GM10847 (cell line): ENCODE results near the gene BAIAP2.

ENCODE experiments used
- POLR2A ChIP-seq: IDR thresholded peaks from 2 replicates; pipeline ENCODE4 v1.6.1; 2011; ENCODE audit not compliant: insufficient read length; ENCODE audit errors: extremely low read depth

The BAIAP2 gene

DNA sequence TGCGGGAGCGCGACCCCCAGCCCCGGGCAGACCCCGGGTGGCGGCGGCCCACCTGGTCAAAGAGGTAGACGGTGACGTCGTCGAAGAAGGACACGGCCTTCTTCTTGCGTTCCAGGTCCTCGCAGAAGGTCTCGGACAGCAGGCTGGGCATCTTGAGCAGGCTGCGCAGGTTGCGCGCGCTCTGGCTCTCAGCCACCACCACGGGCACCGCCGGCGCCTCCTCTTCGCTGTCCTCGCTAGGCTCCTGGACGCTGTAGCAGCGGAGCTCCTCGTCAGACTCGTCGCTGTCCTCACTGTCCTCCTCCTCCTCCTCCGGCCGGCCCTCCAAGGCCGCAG, 85.2 kb downstream of the BAIAP2 start:
- TF ChIP-seq POLR2A = no peak

DNA sequence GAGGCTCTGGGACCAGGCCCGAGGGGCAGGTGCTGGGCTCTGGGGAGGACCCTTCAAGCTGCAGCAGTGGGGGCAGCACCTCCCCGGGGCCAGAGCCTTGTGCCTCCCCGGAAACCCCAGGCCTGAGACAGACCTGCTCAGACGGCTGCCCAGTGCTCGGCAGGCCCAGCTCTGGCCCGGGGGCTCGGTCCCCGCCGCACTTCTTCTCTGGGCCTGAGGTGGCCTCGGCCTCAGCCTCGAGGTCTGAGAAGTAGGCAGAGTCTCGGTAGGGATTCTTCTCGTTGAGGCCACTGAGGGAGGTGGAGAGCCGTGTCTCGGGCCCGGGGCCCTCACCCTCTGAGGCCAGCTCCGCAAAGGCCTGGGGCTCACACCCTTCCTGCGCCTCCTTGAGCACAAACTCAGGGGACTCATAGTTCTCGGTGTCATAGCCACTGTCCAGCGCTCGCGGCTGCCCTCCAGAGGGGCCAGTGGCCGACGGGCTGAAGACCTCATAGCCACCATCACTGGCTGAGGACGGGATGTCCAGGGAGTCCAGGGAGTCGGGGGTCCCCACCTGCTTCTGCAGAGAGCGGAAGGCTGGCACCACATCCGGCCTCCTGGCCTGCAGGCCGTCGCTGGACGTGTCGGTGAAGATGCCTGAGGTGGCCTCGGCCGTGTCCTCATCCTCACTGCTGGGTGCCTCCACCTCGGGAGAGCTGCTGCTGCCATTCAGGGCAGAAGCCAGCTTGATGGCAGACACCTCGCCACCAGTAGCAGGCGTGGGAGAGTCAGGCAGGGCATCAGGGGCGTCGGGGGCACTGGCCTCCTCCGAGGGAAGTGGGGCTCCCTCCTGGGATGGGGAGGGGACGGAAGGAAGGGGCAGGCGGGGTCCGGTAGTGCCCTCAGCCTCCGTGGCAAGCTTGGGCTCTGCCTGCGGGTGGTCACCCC, 86.0 kb downstream of the BAIAP2 start:
- no peak for TF ChIP-seq POLR2A

DNA sequence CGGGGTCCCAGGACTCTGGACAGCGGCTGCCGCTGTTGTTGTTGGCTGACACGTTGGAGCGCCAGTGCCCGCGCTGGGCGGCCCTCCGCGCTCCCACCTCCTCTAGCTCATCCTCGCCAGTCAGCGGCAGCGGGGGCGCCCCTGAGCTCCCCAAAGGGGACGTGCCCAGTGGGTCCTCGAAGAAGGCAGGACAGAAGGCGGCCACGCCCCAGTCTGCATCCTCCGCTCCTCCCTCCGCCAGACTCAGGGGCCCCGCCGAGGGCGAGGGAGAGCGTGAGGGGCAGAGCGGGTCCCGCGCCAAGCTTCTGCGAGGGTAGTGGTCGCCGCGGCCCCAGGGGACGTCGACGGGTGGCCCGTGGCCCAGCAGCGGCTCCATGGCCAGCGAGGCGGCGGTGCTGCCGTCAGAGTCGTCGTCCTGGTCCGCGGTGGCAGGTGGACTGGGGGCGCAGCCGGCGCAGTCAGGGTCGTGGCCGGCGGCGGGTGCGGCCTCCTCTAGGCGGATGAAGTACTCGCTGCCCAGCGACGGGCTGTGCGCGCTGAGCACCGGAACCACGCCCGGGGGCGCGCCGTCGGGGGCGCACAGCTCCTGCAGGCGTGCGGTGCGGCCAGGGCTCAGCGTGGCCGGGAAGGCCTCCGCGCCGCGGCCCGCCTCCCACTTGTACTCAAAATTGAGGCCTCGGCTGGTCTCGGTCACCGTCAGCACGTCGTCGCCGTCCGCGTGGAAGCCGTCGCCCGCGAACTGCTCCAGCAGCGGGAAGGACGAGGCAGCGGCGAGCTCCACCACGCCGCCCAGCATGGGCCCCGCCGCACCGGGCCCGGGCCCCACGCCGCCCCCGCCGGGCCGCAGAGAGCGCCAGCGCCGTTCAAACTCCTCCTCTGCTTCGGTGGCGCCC, 87.1 kb downstream of the BAIAP2 start:
- no peak for TF ChIP-seq POLR2A

DNA sequence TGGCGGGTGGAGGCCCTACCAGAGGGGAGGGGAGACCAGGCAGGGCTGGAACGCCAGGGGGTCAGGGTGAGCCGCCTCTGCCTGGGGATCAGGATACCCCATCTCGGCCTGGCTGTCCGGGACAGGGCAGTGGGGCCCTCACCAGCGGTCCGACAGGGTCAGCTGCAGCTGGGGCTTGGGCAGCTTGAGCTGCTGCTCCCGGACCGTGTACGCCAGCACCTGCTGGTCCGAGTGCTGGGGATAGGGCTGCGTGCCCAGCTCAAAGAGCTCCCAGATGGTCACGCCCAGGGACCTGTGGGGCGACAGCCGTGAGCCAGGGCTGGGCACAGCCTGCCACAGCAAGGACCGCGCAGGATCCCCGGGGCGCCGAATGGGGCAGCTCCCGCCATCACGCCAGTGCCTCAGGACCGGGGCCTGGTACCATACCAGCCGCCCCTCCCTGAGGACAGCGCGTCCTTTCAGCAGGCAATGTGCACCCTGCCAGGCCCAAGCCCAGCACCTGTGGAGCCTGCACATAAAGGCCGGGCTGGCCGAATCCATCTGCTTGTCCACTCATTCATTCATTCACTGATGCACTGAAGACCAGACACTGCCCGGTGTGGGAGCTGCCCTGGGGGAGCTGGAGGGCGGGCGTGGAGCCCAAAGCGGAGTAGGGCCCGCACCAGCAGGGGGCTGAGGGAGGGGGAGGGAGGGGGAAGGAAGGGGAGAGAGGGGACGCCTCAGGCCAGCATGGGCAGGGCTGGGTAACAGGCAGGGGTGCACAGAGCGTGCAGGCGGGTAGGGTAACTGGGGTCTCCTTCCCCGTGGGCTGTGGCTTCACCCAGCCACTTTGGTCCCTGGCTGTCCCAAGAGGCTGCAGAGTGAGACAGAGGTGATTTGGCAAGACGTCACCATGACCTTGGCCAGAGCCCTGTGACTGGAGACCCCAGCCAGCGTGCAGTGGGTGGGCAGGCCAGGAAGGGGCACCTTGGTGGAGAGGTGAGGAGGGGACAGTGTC, 88.4 kb downstream of the BAIAP2 start:
- TF ChIP-seq POLR2A = no peak

DNA sequence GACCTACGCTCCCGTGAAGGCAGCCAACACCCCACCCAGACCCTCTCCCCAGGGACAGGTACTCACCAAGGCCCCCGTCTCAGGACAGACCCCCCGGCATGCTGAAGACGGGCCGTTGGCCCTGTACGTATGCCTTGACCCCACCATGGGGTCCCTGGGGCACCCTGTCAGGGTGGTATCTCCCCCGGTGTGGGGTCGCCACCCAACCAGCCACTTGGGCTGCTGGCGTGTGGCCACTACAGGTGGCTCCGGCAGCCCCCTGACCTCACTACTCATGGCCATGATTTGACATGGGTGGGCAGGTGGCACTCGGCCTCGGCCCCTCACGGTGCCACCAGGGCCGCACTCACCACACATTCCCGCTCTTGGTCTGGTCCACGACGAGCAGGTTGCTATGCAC, 89.4 kb downstream of the BAIAP2 start:
- no peak for TF ChIP-seq POLR2A

DNA sequence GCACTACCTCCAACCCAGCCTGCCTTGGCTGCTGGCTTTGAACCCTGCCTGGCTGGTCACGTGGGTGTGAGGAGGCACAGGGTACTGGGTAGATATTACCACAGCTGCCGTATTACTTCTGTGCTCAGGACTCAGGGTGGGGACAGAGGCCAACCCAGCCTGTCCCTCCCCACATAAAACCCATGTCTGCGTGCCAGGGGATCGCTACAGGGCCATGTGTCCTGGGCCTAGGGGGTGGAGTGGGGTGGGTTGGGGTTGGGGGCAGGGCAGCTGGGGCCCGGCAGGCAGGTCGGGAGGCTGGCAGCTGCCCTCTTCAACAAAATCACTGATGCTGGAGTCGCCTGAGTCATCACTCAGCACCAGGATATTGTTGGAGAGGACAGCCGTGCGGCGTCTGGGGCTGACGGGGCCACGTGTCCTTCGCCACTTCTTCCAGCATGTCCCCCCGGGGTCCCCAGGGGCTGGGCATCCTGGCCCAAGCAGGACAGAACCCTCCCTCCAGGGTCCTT, 90.7 kb downstream of the BAIAP2 start:
- TF ChIP-seq POLR2A = no peak

DNA sequence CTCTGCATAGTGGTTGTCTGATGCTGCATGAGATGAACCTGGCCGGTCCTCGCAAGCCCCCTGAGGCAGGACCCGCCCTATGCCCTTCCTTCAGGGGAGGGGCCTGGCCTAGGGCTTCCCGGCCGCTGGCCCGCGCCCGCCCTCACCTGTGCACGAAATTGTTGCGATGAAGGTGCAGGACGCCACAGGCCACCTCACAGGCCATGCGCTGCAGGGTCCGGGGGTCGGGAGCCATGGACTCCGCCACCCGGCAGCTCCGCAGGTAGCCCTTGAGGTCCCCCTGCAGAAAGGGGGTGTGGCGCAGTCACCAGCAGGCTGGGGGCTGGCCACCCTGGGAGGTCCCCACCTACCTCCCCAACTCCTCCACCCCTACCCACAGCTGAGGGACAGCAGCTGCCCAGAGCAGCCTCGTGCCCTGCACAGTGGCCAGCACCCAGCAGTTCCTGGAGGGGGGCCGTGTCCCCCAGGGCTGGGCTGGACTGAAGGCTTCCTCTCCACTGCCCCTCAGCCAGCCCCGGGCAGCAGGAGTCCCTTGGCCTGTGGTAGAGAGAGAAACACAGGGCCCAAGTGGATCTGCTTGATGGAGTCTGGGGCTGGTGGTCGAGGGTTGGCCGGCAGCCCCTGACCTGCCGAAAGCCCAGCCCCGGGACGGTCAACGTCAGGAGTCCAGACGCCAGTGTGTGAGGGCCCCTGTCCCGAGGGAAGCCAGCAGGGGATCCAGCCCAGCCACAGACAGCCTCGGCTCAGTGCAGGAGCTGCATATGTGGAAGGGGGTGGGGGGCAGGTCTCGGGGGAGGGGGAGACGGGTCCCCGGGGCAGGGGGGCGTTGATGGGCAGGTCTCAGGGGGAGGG, 91.6 kb downstream of the BAIAP2 start:
- TF ChIP-seq POLR2A = no peak

DNA sequence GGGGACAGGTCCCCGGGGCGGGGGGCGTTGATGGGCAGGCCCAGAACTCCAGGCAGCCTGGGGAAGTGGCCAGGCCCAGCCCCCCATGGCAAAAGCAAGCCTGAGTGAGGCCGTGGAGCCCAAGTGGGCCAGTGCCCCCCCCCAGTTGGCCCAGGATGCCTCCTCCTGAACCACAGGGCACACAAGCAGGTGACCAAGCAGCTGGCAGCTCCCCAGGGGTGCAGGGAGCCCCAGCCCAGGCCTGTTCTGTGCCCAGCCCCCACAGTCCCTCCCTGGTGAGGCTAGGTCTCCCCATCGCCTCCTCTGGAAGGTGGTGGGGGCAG, 92.1 kb downstream of the BAIAP2 start:
- TF ChIP-seq POLR2A = no peak

DNA sequence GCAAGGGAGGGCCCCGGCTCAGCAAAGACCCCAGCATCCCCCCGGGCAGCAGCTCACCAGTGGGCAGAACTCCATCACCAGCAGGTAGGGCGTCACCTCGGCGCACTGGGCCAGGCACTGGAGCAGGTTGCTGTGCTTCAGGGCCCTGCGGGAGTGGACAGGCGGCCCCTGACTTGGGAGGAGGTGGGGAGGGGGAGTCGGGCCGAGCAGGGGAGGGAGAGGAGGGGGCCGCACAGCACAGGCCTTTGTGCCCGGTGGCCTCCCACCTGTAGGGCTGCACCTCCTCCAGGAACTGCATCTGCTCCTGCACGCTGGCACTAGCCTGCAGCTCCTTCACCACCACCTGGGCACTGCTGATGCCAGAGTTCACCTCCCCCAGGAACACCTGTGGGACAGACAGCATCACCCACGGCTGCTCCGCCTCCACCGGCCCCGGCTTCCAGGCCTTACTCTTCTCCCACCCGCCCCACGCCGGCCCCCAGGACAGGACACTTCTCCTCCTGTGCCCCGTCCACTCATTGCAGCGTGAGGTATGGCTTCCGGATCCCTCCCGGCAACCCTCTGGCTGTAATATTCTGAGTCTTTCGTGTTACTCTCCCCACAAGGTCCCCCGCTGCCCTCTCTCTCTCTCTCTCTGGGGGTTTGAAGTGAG, 92.7 kb downstream of the BAIAP2 start:
- no peak for TF ChIP-seq POLR2A

DNA sequence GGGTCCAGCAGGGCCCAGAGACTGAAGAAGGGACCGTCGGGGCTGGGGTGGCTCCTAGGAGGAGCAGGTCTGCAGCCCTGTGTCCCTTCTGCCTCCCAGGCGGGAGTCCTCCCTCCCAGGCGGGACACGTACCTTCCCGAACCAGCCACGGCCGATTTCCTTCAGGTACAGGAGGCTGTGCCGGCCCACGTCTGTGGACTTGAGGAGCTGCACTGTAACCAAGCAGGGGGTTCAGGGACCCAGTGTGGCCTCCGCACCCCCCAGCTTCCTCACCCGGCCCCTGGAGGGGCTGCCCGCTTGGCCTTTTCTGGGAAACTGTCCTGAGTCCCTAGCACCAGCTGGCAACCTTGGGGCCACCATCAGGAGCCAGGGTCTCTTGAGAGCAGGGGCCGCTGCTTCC, 93.4 kb downstream of the BAIAP2 start:
- no peak for TF ChIP-seq POLR2A

DNA sequence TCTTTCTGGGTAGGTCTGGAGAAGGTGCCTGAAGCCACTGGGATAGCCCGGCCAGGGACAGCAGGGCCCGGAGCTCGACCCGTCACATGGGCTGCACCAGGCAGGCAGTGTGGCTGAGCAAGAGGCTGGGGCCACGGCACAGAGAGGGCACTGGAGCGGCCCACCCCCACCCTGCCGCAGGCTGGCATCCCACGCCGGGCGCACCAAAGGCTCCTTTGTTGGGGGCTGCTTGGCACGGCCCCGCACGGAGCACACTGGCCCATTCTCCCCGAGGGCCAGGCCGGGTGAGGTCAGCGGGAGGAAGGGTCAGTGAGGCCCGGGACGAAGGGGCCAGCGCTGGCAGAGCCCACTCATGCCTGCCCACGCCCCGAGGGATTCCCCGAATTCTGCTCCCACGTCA, 93.8 kb downstream of the BAIAP2 start:
- TF ChIP-seq POLR2A = no peak

DNA sequence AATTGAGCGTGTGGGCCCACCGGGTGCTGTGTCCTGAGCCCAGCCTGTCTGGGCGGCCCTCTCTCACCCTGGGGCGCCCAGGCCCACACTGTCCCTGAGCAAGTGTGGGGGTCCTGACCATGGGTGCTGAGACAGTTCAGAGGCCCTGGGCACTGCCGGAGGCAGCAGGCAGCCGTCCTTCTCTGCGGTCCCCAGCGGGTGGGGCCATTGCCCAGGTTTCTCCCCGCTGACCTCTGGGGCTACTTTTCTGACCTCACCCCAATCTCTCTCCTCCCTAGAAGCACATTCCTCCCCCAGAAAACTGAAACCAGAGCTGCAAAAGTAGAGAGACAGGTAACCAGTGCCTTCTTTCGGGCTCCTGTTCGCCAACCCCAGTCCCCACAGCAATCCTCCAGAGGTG, 94.3 kb downstream of the BAIAP2 start:
- TF ChIP-seq POLR2A = no peak

DNA sequence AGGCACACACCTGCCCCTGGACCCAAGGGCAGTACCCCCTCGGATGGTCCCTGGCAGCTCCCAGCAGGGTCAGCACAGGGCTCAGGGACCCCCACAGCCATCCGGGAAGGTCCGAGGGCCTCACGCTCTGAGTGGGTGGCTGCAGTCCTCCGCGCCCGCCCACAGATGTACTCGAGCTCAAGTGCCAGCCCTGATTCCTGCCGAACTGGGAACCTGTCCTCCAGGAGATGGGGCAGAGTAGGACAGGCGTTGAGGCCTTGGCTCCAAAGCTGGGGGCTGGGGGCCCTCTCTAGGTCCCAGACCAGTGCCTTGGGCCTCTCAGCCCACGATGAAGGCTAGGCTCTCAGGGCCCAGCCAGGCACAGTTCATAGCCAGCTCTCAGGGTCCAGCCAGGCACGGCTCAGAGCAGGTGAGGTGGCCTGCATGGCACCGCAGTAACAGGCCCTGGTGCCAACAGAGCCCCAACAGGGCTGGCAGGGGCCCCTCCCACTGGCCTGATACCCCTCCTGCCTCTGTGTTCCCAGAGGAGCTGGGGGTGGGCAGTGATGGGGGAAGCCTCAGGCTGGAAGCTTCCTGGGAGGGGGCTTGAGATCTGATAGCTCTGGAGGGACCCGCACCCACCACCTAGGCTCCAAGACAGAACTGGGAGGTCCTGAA, 94.9 kb downstream of the BAIAP2 start:
- TF ChIP-seq POLR2A = no peak
